Panc1 (cell line): Measurements from ENCODE around the gene PRKG1. TPM values are rescaled to one million over a fixed set of nuclear protein-coding genes. Genes with fewer than 3 reads are reported as not detected.

ENCODE experiments used
- ATAC-seq: fragments of 200-7000 bp; cut with Tn5 transposase; 2 replicates; pipeline ENCODE4 v1.9.1; 2020; ENCODE audit warnings: mild to moderate bottlenecking, moderate library complexity
- BruUV-seq: library from RNA; stranded (reverse); fragments of 400-500 nt; replicated peaks from 2 replicates; lab custom pipeline; 2021; lab: Mats Ljungman, UMichigan
- CTCF ChIA-PET: fragments of 300-600 bp; sonication (Branson Sonifier 250); formaldehyde crosslinking; loops from one replicate; lab custom pipeline; 2022; ENCODE audit warnings: antibody characterized with exemption; lab: Charles Lee
- POLR2A ChIA-PET: fragments of 300-600 bp; sonication (Branson Sonifier 250); formaldehyde crosslinking; loops from one replicate; lab custom pipeline; 2022; ENCODE audit warnings: antibody characterized with exemption; lab: Charles Lee
- DNase-seq: peaks from one replicate; pipeline ENCODE4 v3.0.0-alpha.2; 2010; ENCODE audit warnings: low read depth, low spot score
- H3K27ac ChIP-seq: 2 replicates; pipeline ENCODE4 v1.5.1; 2011; ENCODE audit warnings: mild to moderate bottlenecking, low read length, inconsistent platforms
- H3K27me3 ChIP-seq: fragments of 200-500 bp; sonication (Bioruptor generic); 2 replicates; pipeline ENCODE4 v1.6.0; 2014; ENCODE audit warnings: low read length, inconsistent platforms; ENCODE audit not compliant: control insufficient read depth, insufficient read depth
- H3K36me3 ChIP-seq: fragments of 200-500 bp; sonication (Bioruptor generic); 2 replicates; pipeline ENCODE4 v1.5.1; 2014; ENCODE audit warnings: inconsistent platforms, mild to moderate bottlenecking, low read length, moderate library complexity; ENCODE audit not compliant: control insufficient read depth, insufficient read depth
- H3K4me1 ChIP-seq: 2 replicates; pipeline ENCODE4 v1.5.1; 2011; ENCODE audit warnings: inconsistent platforms, mild to moderate bottlenecking, low read length, moderate library complexity; ENCODE audit not compliant: control insufficient read depth, insufficient read depth
- H3K4me3 ChIP-seq, 2 experiments: 2 replicates each; pipeline ENCODE4 v1.5.1; 2011 to 2012; ENCODE audit warnings: low read depth in 2 of 2, low read length in 2 of 2, mild to moderate bottlenecking in 2 of 2, inconsistent platforms in 1 of 2, moderate library complexity in 1 of 2
- H3K9me3 ChIP-seq: fragments of 200-500 bp; sonication (Bioruptor generic); 2 replicates; pipeline ENCODE4 v1.5.1; 2014; ENCODE audit warnings: low read depth, mild to moderate bottlenecking, inconsistent platforms, low read length, moderate library complexity; ENCODE audit not compliant: control insufficient read depth, insufficient read depth
- CTCF ChIP-seq: fragments of 450-650 bp; IDR thresholded peaks from 2 replicates; pipeline ENCODE4 v1.5.1; 2017; ENCODE audit warnings: mild to moderate bottlenecking
- POLR2AphosphoS5 ChIP-seq: IDR thresholded peaks from 2 replicates; pipeline ENCODE4 v1.6.1; 2012; ENCODE audit warnings: mild to moderate bottlenecking, low read depth, low read length, moderate library complexity
- REST ChIP-seq, 2 experiments: IDR thresholded peaks; 2 replicates each; pipeline ENCODE4 v1.6.1; 2011 to 2012; ENCODE audit warnings: low read depth in 2 of 2, control low read depth in 1 of 2, low read length in 1 of 2, mild to moderate bottlenecking in 1 of 2, moderate library complexity in 1 of 2; ENCODE audit not compliant: insufficient read depth in 1 of 2
- SIN3A ChIP-seq: IDR thresholded peaks from 2 replicates; pipeline ENCODE4 v1.6.1; 2012; ENCODE audit warnings: low read depth, mild to moderate bottlenecking, low read length, moderate library complexity, borderline replicate concordance; ENCODE audit not compliant: insufficient read depth
- TCF7L2 ChIP-seq: IDR thresholded peaks from 2 replicates; pipeline ENCODE4 v1.6.1; 2011; ENCODE audit warnings: mild to moderate bottlenecking, low read depth, low read length, inconsistent platforms
- in situ Hi-C: cut with HindIII; loops from 2 replicates; pipeline ENCODE4 v1.10.0; 2016; ENCODE audit warnings: low sequenced_read_pairs, low pct_unique_long_range_greater_than_20kb
- intact Hi-C: fragments of 100-400 bp; cut with micrococcal nuclease; formaldehyde crosslinking; loops from one replicate; pipeline ENCODE4 v1.10.0; 2022; ENCODE audit not compliant: unreplicated experiment
- total RNA-seq: library from RNA; stranded (reverse); gene quantifications from one replicate; pipeline ENCODE4 v1.2.1, GENCODE V29; 2021; ENCODE audit not compliant: unreplicated experiment

PRKG1 gene
- total RNA-seq, 1 experiment from 2014 or later = 0.92 TPM

GRCh38 chr10:51214207-51215196 lies 140.2 kb downstream of the PRKG1 start:
- no TSS peak for BruUV-seq
- ChIA-PET POLR2A (no interaction called here), CTCF (interaction anchor here (0.7 kb wide), 1 partner anchor 118 kb away, joined by 3 read pairs; no protein-coding TSS in a partner anchor)
- DNase-seq = no peak
- H3K9me3 ChIP-seq = no peaks in the 10 kb centered on the region
- H3K4me1 ChIP-seq = no peaks in the 10 kb centered on the region
- no peaks in the 10 kb centered on the region for H3K27me3 ChIP-seq
- TF ChIP-seq SIN3A = no peak
- TF ChIP-seq TCF7L2 = no peak
- no peak for TF ChIP-seq CTCF
- TF ChIP-seq POLR2AphosphoS5 = no peak
- no peak for TF ChIP-seq REST (IDR thresholded peaks at IDR 0.05; ENCODE audit: insufficient read depth in 1 of 2, low read depth in 2 of 2, low read length in 1 of 2)
- no peak for ATAC-seq
- H3K4me3 ChIP-seq = no peak overlapping the region
- in situ Hi-C loops (no loop called here), intact Hi-C loops (no loop called here)
- no peak overlapping the region for H3K27ac ChIP-seq
- no peaks in the 10 kb centered on the region for H3K36me3 ChIP-seq

- Histone ChIP-seq H3K27ac (no peak overlapping the region), H3K4me3 (no peak overlapping the region), H3K27me3 (no peaks in the 10 kb centered on the region), H3K36me3 (no peaks in the 10 kb centered on the region), H3K4me1 (no peaks in the 10 kb centered on the region), H3K9me3 (no peaks in the 10 kb centered on the region)
- TF ChIP-seq CTCF (no peak), TCF7L2 (no peak), SIN3A (no peak), POLR2AphosphoS5 (no peak), REST (IDR thresholded peaks at IDR 0.05; ENCODE audit: insufficient read depth in 1 of 2, low read depth in 2 of 2, low read length in 1 of 2) (no peak)
- POLR2A ChIA-PET = no interaction called here
- in situ Hi-C loops (no loop called here), intact Hi-C loops (no loop called here)
- ATAC-seq = no peak
- no peak for DNase-seq
- CTCF ChIA-PET = no interaction called here
- no TSS peak for BruUV-seq
Measured at GRCh38 chr10:51215951-51216834, 141.9 kb downstream of the PRKG1 start.
